ENCODE measurements around the gene CORIN. TPM values are rescaled to one million over a fixed set of nuclear protein-coding genes. Genes with fewer than 3 reads are reported as not detected.

The CORIN gene
- total RNA-seq, 1 donor from 2014 or later = not detected

DNA sequence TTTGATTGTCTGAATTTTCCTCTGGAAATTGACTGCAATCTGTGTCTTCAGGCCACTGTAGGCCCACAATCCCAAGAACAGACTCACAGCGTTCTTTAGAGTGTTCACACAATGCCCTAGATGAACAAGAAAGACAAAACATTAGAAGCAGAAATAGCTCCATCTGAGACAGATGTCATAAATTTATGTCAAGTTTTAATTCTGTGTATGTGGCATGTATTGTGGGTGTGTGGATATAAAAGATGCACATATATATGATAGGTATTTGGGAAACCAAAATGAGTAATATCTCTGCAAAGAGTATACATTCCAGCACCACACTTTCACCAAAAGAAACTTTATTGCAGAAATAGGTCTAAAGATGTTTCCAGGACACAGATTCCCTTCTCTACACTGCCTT is 176.1 kb downstream of the CORIN start:
- Histone ChIP-seq H3K4me3 (ENCODE audit: low read depth, low read length) (no peak overlapping the region), H3K36me3 (ENCODE audit: control insufficient read depth, insufficient read depth, low read length) (no peaks in the 10 kb centered on the region), H3K27me3 (ENCODE audit: control insufficient read depth, insufficient read depth, low read length) (no peaks in the 10 kb centered on the region)
- DNase-seq (ENCODE audit: low read depth) = no peak
- TF ChIP-seq, protein P1, sequence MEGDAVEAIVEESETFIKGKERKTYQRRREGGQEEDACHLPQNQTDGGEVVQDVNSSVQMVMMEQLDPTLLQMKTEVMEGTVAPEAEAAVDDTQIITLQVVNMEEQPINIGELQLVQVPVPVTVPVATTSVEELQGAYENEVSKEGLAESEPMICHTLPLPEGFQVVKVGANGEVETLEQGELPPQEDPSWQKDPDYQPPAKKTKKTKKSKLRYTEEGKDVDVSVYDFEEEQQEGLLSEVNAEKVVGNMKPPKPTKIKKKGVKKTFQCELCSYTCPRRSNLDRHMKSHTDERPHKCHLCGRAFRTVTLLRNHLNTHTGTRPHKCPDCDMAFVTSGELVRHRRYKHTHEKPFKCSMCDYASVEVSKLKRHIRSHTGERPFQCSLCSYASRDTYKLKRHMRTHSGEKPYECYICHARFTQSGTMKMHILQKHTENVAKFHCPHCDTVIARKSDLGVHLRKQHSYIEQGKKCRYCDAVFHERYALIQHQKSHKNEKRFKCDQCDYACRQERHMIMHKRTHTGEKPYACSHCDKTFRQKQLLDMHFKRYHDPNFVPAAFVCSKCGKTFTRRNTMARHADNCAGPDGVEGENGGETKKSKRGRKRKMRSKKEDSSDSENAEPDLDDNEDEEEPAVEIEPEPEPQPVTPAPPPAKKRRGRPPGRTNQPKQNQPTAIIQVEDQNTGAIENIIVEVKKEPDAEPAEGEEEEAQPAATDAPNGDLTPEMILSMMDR (IDR thresholded peaks at IDR 0.05; ENCODE audit: insufficient read depth, low read length, poor library complexity, severe bottlenecking) = no peak

DNA sequence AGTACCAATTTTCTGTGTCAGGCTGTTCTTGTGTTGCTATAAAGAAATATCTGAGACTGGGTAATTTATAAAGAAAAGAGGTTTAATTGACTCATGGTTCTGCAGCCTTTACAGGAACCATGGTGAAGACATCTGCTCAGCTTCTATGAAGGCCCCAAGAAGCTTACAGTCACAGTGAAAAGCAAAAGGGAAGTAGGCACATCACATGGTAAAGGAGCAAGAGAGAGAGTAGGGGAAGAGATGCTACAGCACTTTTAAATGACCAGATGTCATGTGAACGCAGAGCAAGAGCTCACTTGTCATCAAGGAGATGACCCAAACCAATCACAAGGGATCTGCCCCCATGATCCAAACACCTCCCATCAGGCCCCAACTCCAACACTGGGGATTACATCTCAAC is 178.5 kb downstream of the CORIN start:
- H3K27me3 ChIP-seq (ENCODE audit: control insufficient read depth, insufficient read depth, low read length) = no peaks in the 10 kb centered on the region
- DNase-seq (ENCODE audit: low read depth) = no peak
- no peak overlapping the region for H3K4me3 ChIP-seq (ENCODE audit: low read depth, low read length)
- TF ChIP-seq, protein P1 (IDR thresholded peaks at IDR 0.05; ENCODE audit: insufficient read depth, low read length, poor library complexity, severe bottlenecking) = no peak
- no peaks in the 10 kb centered on the region for H3K36me3 ChIP-seq (ENCODE audit: control insufficient read depth, insufficient read depth, low read length)

DNA sequence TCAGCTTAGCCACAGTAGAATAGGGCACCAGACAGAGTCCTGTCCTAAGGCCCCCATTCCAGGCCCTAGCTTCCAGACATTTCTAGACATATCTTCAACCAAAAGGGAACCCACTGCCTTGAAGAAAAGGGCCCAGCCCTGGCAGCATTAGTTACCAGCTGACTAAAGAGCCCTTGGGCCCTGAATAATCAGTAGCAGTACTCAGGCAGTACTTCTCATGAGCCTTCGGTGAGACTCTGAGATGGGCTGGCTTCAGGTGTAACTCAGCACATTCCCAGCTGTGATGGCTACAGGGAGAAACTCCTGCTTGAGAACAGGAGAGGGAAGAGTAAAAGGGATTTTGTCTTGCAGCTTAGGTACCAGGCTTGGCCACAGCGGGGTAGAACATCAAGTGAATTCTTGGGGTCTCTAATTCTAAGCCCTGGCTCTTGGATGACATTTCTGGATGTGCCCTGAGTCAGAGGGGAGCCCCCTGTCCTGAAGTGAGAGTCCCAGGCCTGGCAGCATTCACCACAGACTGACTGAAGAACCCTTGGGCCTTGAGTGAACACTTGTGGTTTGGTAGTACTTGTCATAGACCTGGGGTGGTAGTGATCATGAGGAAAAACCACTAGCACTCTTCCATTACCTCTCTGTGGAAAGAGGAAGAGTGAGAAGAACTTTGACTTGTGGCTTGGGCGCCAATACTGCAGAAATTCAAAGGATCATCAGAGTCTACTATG is 182.7 kb downstream of the CORIN start:
- H3K36me3 ChIP-seq (ENCODE audit: control insufficient read depth, insufficient read depth, low read length) = no peaks in the 10 kb centered on the region
- no peak for DNase-seq (ENCODE audit: low read depth)
- TF ChIP-seq, protein P1 (IDR thresholded peaks at IDR 0.05; ENCODE audit: insufficient read depth, low read length, poor library complexity, severe bottlenecking) = no peak
- no peak overlapping the region for H3K4me3 ChIP-seq (ENCODE audit: low read depth, low read length)
- no peaks in the 10 kb centered on the region for H3K27me3 ChIP-seq (ENCODE audit: control insufficient read depth, insufficient read depth, low read length)

DNA sequence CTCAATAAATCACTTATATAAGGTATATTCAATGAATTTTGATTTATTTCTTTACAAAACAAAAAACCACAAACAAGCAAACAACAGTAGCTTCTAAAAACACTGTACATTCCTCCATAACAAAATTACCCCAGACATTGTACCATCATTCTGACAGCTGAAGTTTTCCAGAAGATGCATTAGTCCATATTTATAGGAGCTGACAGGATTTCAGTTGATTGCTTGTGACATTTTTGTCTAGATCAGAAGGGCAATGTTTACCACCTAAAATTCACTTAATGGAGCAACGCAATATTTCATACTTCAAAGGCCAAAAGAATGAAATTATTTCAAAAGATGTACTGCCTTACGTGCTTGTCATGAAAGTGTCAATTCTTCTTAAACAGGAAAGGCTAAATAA is 185.8 kb downstream of the CORIN start:
- TF ChIP-seq, protein P1 (IDR thresholded peaks at IDR 0.05; ENCODE audit: insufficient read depth, low read length, poor library complexity, severe bottlenecking) = no peak
- no peak for DNase-seq (ENCODE audit: low read depth)
- no peaks in the 10 kb centered on the region for H3K36me3 ChIP-seq (ENCODE audit: control insufficient read depth, insufficient read depth, low read length)
- no peaks in the 10 kb centered on the region for H3K27me3 ChIP-seq (ENCODE audit: control insufficient read depth, insufficient read depth, low read length)
- no peak overlapping the region for H3K4me3 ChIP-seq (ENCODE audit: low read depth, low read length)

DNA sequence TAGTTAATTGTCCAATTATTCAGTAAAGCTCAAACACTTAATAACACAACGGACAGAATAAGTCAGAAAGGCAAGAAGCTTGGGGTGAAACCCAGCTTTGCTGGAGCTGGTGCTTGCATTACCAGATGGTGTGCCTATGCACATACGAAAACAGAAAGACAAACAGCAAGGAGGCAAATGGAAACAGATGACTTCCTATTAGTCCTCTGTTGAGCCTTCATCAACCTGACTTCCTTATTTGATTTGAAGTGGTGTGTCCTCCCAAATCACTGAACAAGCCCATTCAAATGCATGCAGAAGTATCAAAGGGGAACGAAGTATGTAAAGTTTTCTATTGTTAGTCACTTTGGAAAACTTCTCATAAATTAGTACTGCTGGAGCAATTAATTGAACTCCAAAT is 186.6 kb downstream of the CORIN start:
- TF ChIP-seq, protein P1 (IDR thresholded peaks at IDR 0.05; ENCODE audit: insufficient read depth, low read length, poor library complexity, severe bottlenecking) = no peak
- Histone ChIP-seq H3K27me3 (ENCODE audit: control insufficient read depth, insufficient read depth, low read length) (no peaks in the 10 kb centered on the region), H3K36me3 (ENCODE audit: control insufficient read depth, insufficient read depth, low read length) (no peaks in the 10 kb centered on the region), H3K4me3 (ENCODE audit: low read depth, low read length) (no peak overlapping the region)
- DNase-seq (ENCODE audit: low read depth) = no peak

DNA sequence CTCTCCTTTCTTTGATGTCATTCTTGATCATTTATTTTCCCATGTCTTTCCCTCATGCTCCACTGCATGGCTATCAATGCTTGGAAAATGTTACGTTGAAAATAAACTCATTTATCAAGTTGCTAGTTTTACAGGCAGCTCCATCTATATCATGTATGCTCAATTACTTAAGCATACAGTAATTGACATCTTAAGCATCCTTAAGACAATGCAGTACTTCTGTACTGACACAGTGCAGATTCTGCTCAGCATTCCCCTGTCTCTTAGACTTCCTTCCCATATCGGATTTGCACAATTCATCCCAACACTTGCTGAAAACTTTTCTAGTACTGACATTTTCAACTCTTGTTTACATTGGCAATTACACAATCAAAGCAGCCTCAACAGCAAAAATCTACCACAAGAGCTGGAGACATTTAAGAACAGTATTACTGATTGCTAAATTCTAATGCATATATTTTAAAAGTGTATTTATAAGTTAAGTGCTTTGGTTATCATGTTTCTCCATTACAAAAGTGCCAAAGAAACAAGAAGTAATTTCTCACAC is 187.2 kb downstream of the CORIN start:
- Histone ChIP-seq H3K27me3 (ENCODE audit: control insufficient read depth, insufficient read depth, low read length) (no peaks in the 10 kb centered on the region), H3K4me3 (ENCODE audit: low read depth, low read length) (no peak overlapping the region), H3K36me3 (ENCODE audit: control insufficient read depth, insufficient read depth, low read length) (no peaks in the 10 kb centered on the region)
- DNase-seq (ENCODE audit: low read depth) = no peak
- TF ChIP-seq, protein P1 (IDR thresholded peaks at IDR 0.05; ENCODE audit: insufficient read depth, low read length, poor library complexity, severe bottlenecking) = no peak
